NOMO-1 (cell line): ENCODE results near the gene ALG9.
A peak's percentile ranks its signal among the peaks of the same experiment; 100 is the strongest.

Source experiments
- DNase-seq, 2 experiments: peaks; one replicate each; lab custom pipeline; 2025; ENCODE audit not compliant: unreplicated experiment in 2 of 2; lab: John Stamatoyannopoulos, UW

ALG9 gene, protein sequence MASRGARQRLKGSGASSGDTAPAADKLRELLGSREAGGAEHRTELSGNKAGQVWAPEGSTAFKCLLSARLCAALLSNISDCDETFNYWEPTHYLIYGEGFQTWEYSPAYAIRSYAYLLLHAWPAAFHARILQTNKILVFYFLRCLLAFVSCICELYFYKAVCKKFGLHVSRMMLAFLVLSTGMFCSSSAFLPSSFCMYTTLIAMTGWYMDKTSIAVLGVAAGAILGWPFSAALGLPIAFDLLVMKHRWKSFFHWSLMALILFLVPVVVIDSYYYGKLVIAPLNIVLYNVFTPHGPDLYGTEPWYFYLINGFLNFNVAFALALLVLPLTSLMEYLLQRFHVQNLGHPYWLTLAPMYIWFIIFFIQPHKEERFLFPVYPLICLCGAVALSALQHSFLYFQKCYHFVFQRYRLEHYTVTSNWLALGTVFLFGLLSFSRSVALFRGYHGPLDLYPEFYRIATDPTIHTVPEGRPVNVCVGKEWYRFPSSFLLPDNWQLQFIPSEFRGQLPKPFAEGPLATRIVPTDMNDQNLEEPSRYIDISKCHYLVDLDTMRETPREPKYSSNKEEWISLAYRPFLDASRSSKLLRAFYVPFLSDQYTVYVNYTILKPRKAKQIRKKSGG

DNA sequence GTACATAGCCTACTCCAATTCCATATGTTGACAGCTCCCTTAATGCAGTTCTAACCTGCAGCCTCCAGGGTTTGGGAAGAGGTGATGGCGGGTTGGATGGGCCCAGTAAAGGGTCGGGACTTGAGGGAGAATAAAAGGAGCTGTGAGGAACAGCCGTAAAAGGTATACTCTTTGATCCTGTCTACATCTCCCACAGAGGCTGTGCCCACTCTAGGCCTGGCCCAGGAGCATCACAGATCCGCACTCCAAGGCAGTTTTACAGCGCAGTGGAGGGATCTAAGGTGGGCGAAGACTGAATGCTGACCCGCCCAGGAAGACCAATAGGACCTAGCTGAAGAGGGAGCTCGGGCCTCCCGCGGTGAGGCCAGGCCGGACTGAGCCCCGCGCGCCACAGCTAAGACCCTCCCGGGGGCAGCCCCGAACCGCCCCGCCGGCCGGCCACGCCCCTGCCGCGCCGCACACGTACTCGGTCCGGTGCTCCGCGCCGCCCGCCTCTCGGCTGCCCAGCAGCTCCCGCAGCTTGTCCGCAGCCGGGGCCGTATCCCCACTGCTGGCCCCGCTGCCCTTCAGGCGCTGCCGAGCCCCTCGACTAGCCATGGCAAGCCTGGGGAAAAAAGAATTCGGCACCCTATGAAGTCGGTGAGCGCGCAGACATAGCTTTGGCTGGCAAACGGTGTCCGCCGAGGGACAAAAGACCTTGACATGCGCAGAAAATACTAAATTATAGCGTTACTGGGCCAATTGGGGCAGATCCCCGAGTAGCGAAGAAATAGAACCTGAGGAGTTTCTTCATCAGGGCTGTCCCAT is at the start of gene ALG9:
ALG9 (minus strand) TSS at position 696 of the 807 bp plus-strand sequence; CDS start at position 597, 99 bp downstream.
- peak; percentile 61 to 71 for DNase-seq

DNA sequence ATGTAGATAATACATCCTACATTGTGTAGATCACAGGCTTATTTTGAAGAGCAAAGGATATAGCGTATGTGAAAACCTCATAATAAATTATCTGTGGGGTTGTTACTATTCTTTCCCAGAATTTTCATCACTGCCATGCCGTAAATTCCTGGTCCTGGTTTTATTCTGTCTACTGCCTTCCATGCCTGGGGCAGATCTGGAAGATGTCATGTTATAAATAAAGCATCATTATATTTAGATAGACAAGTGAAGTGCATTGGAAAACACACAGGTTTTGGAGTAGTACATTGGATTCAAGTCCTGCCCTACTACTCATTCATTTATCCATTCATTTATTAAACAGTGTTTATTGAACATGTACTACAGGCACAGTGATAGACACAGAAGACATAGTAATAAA is 49.5 kb upstream of the ALG9 start:
- no peak for DNase-seq

DNA sequence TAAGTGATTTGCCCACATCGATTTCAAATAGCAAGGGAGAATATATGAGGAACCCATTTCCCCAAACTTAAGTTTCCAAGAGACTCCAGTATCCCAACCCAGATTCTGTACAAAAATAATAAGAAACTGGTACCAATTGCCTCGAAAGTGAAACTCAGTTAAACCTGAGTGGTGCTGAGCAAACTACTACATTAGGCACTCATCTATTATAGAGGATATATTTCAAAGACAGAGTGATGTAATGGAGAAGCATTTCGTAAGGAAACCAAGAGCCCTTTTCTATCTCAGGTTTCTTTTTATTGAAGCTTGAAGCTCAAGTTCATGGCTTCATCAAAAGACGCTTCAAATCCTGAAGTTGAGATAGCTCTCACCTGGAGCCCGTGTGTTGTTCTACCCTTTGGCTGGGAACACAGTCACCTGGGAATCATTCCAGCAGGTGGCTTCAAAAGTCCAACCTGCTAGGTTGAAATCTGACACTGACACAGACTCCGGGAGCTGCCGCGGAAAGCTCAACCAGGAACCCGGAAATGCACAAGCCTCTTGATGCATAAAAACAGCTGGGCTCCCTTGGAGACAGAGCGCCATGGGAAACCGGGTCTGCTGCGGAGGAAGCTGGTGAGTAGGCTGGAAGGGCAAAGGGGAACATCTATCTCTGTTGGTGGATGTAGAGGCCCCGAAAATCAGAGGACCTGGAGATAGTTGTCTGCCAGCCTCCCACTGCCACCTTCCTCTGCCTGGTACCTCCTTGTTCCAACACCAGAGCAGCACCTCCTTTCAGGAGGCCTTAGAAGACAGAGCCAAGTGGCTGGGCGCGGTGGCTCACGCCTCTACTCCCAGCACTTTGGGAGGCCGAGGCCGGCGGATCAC is 47.2 kb upstream of the ALG9 start, which contains the start of gene C11orf52:
C11orf52 (plus strand) TSS at position 524 of the 867 bp plus-strand sequence; CDS start at position 584, 60 bp downstream.
- DNase-seq = no peak

DNA sequence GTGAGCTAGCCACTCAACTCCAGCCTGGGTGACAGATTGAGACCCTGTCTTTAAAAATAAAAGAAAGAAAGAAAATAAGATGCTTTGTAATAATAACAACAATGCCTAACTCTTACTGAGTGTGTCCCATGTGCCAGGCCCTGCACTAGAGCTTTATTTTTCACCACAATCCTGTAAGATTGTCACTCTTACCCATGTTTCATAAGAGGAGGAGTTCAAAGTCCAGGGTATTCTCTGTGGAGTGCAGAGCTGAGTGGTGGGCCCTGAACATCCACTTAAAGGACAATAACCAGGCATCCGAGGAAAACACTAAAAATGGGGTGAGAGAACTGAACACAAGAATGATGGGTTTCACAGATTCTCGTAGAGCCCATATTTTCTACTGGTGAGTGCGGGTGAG is 46.4 kb upstream of the ALG9 start:
- no peak for DNase-seq

DNA sequence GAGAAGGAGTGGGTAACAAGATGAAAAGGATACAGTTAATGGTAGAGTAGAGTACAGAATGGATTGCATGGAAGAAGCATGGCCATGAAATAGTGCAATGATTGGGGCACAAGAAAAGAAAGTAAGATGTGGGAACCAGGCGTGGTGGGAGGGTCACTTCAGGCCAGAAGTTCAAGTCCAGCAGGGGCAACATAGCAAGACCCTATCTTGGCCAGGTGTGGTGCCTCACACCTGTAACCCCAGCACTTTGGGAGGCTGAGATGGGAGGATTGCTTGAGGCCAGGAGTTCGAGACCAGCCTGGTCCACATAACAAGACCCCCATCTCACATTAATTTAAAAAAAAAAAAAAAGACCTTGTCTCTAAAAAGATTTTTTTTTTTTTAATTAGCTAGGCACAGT is 45.9 kb upstream of the ALG9 start:
- no peak for DNase-seq

DNA sequence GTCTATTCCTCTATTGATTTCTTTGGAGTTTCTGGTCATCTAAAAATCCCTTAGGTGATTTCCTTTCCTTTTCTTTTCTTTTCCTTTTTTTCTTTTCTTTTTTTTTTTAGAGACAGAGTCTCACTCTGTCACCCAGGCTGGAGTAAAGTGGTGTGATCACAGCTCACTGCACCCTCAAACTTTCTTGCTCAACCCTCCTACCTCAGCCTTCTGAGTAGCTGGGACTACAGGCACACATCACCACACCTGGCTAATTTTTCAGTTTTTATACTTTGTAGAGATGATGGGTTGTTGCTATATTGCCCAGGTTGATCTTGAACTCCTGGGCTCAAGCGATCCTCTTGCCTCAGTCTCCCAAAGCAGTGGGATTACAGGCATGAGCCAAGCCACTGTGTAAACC is 45.4 kb upstream of the ALG9 start:
- DNase-seq = no peak

DNA sequence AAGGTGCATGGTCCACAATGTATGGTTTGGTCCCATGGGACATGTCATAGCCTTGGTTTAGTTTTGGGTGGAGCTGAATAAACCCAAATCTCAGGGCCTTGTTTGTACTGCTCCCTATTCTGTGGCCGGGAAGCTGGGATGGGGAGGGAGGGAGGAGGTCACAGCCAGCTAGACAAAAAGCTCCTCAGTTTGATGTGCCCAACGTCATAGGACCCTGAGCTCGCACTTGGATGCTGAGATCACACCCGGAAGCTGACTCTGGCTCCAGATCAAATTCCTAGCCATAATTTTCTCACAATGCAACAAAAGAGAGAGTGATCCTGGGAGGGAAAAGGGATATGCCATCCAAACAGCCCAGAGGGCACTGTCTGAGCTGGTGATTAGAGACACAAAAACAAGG is 42.6 kb upstream of the ALG9 start:
- no peak for DNase-seq

DNA sequence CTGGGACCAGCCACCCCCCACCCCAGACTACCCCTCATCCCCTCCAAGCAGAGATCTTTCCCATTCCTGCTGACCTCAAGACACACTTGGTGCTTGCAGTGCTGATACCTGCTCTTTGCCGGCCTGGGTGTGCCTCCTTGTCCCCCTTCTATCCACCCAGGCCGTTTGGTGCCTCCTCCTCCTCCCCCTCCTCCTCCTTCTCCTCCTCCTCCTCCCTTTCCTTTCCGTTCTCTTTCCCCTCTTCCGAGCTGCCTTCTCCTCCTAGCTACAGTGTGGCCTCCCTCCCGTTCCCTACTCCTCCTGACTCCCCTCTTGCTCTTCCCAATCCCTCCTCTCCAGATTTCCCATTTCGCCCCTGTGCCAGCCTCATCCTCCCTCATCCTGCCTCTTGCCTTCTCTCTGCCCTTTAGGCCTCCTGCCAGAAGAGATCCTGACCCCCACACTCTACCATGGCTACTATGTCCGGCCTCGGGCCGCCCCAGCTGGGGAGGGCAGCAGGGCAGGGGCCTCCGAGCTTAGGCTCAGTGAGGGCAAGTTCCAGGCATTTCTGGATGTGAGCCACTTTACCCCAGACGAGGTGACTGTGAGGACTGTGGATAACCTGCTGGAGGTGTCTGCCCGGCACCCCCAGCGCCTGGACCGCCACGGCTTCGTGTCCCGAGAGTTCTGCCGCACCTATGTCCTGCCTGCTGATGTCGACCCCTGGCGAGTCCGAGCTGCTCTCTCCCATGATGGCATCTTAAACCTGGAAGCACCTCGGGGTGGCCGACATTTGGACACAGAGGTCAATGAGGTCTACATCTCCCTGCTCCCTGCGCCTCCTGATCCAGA is 41.9 kb upstream of the ALG9 start:
- DNase-seq = no peak

DNA sequence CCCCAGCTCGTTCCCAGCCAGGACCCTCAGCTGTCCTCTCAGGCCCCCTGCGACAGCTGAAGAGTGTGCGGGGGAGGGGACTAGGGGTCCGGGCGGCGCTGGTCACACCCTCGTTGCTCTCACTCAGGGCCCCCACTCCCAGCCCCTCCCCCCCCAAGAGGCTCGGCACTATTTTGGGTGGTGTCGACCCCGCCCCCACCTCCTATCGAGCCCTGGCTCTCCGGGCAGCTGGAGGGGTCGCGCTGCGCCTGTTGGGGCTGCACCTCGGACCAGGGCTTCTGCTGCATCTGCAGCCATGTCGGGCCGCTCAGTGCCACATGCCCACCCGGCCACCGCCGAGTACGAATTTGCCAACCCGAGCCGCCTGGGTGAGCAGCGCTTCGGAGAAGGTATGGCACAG is 41.2 kb upstream of the ALG9 start, which contains the start of gene HSPB2:
HSPB2 (plus strand) TSS at position 200 of the 400 bp plus-strand sequence; CDS start at position 296, 96 bp downstream.
- DNase-seq = no peak

DNA sequence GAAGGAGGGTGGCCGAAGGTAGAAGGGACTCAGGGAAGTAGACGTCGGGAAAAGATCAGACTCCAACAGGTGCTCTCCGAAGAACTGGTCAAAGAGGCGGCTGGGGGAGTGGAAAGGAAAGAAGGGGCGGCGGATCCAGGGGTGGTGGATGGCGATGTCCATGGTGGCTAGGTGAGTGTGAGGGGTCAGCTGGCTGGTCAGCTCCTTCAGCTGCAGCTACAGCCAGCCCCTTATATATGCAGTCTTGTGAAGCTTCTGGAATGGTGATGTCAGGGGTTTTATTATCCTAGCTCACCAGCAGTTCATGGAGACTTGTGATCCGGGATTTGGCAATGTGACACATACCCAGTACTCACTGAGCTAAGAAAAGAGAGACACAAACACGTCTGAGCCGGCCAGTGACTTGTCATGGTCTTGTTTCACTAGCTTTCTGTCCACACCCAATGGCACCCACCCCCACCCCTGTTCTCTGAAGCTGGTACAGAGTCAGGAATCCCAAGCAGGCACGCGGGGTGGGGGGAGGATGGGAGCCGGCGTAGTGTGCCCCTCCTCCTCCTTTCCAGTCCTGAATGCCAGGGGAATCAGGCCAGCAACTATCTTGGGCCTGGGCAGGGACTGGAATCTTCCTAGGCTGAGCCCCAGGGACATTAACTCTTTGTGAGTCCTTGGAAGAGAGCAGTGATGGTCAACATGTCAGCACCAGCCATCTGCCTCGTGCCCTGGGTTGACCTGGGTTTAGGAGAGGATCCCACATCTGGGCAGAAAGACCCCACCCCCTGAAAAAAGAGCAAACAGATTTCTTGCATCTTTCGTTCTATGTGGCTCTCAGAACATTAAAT is 40.4 kb upstream of the ALG9 start, which contains the start of gene CRYAB:
CRYAB (minus strand) TSS at position 208 of the 839 bp plus-strand sequence; CDS start at position 162, 46 bp downstream.
- no peak for DNase-seq

DNA sequence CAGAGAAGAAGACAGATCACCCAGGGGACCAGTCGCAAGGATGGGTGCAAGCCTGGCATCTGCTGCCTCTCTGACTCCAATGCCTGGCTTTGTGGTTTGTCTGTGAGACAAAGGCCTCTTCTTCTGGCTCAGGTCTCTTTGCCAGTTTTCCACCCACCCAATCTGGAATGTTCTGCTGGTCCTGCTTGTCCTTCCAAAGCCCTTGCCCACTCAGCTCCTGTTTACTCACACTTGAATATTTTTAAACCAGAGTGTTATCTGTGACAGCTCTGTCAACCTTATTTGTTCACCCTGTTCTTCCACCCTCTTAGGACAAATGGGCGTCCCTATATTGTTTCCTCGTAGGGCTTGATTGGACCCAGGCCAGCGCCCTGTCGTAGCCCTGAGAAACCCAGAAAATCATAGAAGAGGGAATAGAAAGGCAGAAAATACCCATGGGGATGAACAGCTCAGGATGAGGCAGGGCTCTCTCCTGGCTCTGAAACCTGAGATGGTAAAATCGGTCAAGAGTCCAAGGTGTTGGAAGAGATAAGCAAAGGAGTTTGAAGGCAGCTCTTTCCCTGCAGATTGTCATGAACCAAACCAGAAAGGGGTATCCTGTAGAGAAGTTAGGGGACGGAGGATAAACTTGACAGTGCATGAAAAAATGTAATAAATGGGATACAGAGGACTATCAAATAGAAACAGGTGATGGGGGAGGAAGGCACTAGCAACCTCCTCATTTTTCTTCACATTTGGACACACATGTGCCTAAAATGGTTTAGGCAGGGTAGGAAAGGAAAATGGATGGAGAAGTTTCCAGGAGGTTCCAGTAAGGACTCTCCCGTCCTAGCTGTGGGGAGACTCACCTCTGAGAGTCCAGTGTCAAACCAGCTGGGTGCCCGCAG is 39.5 kb upstream of the ALG9 start:
- no peak for DNase-seq

DNA sequence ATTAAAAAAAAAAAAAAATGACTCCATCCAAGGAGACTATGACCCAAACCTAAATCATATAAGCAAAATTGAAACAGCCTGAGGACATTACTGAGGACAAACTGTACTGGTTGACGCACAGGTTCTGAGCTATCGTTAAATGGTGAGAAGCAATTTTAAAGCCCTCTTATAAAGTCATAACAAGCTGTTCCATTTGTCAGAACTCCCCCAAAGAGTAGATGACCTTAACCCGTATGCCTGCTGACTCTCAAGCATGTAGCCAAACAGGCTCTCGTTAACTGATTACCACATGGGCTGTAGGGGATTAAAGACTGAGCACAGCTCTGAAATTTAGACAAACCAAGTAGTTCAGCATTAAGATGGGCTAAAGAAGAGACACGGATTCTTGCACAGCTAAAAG is 38.0 kb upstream of the ALG9 start:
- no peak for DNase-seq

DNA sequence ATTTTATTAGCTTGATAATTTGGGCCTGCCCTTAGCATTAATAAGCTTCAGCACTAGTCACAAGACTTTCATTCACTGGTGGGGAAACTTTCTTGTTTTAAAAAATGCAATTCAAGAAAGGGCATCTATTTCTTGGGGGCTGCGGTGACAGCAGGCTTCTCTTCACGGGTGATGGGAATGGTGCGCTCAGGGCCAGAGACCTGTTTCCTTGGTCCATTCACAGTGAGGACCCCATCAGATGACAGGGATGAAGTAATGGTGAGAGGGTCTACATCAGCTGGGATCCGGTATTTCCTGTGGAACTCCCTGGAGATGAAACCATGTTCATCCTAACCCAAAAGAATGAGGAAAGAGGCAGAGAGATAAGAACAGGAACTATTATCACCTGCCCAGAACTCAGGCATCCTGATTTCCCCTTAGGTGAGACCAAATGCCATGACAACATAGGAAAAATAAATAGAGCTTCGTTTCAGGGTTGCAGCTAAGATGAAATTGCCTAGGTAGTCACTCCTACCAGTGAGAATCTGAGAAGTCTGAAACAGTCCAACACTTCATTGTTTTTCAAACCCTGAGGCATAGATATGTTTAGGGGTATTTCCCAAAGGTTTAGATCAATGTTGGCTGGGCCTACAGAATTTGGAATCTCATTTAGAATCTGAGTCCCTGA is 37.4 kb upstream of the ALG9 start:
- DNase-seq = no peak

DNA sequence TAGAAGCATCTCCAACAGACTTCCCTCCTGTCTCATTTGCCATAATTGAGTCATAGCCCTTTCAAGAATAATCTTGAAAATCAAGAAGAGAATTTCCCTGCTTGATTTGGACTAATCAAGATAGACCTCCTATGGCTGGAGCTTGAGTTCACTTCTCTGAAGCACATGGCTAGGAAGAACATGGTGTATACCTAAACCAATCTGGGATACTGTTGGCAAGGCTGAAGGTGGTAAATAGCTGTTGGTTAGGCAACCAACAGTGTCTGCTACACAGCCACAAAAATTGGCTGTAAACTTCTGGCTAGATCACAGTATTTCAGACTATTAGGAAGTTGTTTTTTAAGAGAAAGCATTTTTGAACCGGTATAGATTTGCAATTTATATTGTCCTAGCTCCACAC is 35.3 kb upstream of the ALG9 start:
- DNase-seq = no peak

DNA sequence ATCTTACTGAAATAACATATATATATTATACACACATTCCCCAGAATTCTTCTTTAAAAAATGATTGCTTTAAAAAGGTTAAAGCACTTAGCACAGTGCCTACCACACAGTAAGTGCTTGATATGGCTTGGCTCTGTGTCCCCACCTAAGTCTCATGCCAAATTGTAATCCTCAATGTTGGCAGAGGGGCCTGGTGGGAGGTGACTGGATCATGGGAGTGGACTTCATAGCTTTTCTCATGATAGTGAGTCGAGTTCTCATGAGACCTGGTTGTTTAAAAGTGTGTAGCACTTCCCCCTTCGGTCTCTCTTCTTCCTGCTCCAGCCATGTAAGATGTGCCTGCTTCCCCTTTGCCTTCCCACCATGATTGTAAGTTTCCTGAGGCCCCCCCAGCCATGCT is 34.0 kb upstream of the ALG9 start:
- no peak for DNase-seq

DNA sequence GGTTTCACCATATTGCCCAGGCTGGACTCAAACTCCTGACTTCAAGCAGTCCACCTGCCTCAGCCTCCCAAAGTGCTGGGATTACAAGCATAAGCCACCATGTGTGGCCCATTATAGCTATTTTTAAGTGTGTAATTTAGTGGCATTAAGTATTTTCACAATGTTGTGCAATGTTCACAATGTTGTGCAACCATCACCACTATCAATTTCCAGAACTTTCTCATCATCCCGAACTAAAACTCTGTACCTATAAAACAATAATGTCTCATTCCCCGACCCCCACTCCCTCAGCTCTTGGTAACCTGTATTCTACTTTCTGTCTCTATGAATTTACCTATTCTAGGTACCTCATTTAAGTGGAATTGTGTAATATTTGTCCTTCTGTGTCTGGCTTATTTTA is 15.5 kb upstream of the ALG9 start:
- DNase-seq = peak; percentile 7 to 15

DNA sequence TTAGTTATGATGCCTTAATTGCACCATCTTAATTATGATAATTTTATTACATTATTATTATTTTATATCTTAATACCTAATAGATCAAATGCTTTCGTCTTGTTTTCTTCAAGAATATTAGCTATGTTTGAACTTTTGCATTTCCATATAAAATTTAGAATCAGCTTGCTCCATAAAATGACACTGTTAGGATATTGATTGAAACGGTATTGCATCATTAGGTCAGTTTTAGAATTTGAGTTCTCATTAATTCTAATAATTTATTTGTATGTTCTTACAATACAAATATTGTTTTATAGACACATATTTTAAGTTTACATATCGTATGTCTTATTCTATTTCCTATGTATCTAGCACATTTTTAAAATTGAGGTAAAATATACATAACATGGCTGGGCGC is 14.7 kb upstream of the ALG9 start:
- DNase-seq = no peak
